SKM-1 (cell line): ENCODE data around the gene CCL4.
"Not testable (repeated sequence)": the region's sequence is repeated elsewhere in the genome, so short reads cannot be mapped to it uniquely, and the experiment has no call there.

Source experiments
- DNase-seq: peaks from one replicate; lab custom pipeline; 2025; ENCODE audit not compliant: unreplicated experiment; lab: John Stamatoyannopoulos, UW

Gene CCL4

GRCh38 chr17:36103401-36103975 is at the start of gene CCL4:
TSS of gene CCL4 (plus strand) at chr17:36103827. CDS start at chr17:36103906, 79 bp downstream.
- DNase-seq, result peak; percentile 54

DNA sequence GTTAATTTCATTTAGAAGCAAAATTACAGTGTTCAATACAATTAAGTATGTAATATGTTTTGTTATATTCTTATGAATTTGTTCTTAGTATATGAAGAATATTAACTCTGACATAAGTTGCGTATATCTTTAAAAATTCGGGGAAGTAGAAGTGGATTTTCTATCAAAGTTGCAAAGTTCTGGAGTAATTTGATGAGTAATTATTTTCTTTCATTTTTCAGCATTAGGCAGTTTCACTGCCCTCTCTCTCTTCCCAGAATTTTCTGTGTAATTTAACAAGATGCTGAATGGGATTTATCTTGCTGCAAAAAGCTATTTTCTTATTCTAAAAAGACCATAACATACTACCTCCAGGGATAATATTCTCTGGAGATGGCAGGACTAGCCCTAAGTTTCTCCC is 48.5 kb upstream of the CCL4 start:
- no peak for DNase-seq

DNA sequence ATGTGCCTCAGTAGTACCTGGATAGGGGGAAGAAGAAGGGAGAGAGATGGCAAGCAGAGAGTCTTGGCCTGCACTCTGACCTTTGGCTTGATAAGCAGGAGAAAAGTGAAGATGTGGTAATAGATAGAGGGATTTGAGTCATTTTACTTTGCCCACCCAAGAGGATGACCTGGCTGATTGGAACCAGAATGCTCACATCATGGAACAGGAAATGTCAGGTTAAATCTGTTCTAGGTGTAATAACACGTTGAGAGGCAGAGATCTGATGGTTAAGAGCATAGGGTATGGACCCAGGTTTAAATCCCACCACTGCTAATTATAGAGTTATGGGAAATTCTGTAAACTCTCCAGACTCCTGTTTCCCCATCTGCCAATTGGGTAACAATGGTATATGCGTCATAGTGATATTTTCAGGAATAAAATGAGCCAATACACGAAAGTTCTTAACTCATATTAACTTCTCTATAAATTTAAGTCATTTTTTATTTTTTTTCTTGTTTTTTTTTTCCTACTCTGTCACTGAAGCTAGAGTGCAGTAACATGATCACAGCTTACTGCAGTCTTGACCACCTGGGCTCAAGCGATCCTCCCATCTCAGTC is 47.6 kb upstream of the CCL4 start:
- no peak for DNase-seq

- no peak for DNase-seq
Observed at GRCh38 chr17:36057911-36058310, 45.7 kb upstream of the CCL4 start.

GRCh38 chr17:36059406-36059805 is 44.2 kb upstream of the CCL4 start:
- no peak for DNase-seq

GRCh38 chr17:36060816-36061215 is 42.8 kb upstream of the CCL4 start:
- DNase-seq, result no peak

DNA sequence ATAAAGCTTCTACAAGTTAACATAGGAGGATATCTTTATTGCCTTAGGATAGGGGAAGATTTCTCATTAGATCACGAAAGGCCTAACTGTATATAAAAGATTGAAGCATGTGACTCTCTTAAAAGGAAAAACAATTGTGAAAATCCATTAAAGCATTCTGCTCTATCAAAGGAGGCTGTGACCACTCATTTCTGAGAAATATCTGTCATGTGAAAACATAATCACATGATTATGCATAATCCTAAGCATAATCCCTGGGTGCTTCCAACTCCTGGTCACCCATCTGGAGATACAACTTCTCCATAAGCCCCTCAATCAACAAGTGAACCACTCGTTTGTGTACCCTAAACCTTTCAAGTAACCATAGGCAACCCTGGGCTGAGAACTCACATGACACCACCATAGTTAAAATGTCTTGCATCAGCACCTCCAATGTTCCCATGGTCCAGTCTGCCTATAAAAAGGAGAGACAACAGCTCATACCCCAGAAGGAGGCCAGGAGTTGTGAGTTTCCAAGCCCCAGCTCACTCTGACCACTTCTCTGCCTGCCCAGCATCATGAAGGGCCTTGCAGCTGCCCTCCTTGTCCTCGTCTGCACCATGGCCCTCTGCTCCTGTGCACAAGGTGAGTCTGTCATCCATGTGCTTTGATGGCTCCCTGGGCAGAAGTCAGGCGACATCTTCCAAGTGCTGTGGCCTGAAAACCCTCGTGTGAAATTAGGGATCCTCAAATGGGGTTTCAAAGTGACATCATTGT is 39.7 kb upstream of the CCL4 start, which contains the start of gene CCL18:
TSS of gene CCL18 (plus strand) at position 487 of the 756 bp plus-strand sequence. CDS start at position 558, 71 bp downstream.
- no peak for DNase-seq

GRCh38 chr17:36066365-36066985 is 37.2 kb upstream of the CCL4 start:
- no peak for DNase-seq

DNA sequence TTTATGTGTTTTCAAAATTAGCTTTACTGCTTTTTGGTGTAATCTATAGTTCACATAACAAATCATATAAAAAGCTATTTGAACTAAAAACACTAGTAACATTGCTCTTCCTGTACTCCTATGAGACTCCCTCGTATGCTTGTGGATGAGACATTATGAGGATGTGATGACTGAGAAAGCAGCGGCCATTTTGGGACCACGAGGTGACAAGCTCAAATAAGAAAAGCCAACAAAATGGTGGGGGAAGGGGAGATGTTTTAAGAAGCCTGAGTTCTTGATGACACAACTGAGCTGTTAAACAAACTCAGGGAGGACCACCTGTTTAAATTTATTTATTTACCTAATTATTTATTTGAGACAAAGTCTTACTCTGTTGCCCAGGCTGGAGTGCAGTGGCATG is 35.1 kb upstream of the CCL4 start:
- no peak for DNase-seq

- DNase-seq, result no peak
Observed at GRCh38 chr17:36069136-36069535, 34.5 kb upstream of the CCL4 start.

DNA sequence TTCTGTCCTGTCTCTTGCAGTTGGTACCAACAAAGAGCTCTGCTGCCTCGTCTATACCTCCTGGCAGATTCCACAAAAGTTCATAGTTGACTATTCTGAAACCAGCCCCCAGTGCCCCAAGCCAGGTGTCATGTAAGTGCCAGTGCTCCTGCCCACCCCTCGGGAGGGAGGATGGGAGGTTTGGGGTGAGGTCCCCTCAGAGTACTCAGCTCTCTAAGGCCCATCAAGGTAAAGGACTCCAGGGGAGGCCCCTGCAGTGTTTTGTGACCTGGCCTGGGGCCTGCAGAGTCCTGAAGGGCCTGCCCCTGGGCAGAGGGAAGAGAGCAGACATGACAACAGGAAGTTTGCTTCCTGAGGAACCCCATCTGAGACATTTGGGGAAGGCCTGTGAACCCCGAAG is 33.2 kb upstream of the CCL4 start:
- no peak for DNase-seq

DNA sequence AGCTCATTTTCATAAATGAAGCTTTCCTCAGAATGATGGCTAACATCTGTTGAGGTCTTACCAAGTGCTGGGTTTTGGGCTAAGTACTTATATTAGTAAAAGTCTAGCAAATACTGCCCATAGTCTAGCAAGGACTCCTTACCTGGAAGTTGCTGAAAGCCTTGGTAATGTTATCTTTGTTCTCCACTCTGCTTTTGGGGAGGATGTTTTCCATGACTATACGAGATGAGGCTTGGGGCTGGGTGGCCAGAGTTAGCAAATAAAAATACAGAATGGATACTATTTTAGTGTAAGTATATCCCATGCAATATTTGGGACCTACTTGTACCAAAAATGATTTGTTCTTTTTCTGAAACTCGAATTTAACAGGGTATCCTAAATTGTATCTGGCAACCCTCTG is 31.9 kb upstream of the CCL4 start:
- no peak for DNase-seq

DNA sequence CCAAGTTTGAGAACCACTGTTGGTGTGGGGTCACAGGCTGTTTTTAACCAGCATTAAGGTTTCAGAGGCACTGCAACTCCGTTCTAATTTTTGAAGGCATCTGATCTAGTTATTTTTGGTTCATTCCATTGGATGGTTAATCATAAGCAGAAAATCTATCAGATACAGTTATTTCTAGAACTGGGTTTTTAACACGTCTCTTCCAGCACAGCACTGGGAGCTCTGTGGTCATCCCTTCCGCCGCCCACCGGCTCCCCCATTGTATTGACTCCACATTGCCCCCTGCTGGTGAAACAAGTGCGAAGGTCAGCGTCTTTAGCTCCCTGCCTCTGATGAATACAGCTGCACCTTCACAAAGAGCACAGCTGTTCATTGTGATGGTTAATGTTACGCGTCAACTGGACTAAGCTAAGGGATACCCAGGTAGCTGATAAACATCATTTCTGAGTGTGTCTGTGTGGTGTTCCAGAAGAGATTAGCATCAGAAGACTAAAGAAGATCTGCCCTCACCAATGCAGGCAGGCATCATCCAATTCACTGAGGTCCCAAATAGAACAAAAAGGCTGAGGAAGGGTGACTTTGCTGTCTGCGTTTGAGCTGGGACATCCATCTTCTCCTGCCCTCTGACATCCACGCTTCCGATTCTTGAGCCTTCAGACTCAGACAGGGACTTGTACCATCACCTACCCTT is 31.1 kb upstream of the CCL4 start:
- peak; percentile 27 for DNase-seq

DNA sequence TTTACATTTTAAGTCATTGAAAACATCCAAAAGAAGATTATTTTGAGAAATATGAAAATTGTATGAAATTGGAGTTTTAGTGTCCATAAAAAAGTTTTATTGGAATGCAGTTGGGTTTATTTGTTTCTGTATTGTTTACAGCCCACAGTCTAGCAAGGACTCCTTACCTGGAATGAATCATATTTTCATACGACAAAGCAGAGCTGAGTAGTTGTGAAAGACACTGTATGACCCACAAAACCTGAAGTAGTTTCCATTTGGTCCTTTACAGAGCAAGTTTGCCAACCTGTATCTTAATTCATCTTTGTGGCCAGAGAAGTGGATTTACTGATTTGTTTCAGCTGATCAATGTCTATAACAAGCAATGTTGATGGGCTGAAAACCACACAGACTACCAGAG is 29.3 kb upstream of the CCL4 start:
- no peak for DNase-seq

GRCh38 chr17:36081681-36082471 is 21.8 kb upstream of the CCL4 start:
- DNase-seq, result not testable (repeated sequence)

GRCh38 chr17:36082482-36083120 is 21.0 kb upstream of the CCL4 start:
- DNase-seq, result peak; percentile 100

DNA sequence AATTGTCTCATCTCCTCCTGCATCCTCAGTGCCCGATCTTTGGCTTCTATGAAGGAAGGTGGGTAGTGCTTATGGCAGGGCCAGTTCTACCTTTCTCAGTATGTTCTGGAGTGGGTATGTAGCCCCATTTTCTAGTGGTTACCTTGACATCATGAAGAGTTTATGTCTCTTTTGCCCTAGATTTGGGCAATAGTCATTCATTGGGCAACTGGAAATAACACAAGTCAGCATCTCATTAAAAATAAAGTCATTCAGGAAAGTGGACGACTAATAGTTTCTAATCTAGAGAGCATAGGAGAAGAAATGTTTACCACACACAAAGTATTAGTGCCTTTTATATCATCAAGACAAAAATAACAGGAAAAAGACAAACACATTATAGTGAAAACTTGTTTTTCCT is 19.9 kb upstream of the CCL4 start:
- peak; percentile 23 for DNase-seq

DNA sequence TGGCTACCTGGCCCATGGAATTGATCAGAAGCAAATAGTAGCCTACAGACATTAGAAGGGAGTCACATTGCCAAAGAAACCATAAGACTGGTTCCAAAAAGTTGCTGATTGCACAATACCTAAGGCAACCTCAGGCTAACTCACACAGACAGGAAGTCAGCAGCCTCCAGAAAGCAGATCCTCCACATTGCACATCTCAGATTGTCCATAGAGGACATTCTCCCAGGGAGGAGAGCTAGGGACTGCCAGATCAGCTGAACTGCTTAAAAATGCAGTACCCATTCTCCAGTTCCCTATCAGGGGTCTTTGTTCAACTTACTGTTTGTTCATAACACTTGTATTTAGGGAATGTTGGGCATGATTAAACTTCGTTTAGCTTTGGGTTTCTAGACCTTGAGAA is 17.9 kb upstream of the CCL4 start:
- peak; percentile 58 for DNase-seq

DNA sequence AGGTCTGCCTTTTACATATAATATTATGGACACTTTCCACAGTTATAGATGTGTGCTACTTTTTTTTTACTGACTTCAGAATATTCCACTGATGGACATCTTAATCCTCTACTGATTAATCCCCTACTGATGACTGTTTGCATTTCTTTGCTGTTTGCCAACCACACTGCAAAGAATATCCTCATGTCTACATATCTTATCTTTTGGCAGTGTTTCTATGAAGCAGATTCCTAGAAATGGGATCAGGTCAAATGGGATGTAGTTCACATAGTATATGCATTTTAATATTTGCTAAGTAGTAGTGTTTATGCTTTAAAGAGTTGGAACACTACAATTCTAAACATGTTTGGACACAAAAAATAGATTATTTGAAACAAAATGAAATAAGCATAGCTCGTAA is 16.8 kb upstream of the CCL4 start:
- no peak for DNase-seq

DNA sequence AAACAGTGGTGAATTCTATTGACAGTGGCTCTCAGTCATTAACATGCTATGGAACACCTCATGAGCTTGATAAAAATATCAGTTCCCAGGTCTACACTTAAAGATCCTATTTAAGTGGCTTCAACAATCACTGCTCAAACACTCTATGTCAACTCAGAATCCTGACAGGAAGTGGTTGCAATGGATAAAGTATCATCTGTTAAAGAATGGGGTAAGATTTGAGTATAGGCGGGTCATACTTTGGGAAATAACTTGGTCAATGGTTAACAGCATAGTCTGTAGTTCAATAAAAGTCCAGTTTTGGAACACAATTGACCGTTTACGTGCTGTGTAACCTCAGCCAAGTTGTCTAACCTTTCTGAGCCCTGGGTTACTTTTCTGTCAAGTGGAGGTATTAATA is 16.2 kb upstream of the CCL4 start:
- DNase-seq, result not testable (repeated sequence)
